ENCODE data around the gene IFNAR1.
A peak's percentile ranks its signal among the peaks of the same experiment; 100 is the strongest.

IFNAR1 gene

GRCh38 chr21:33324291-33325221 is at the start of gene IFNAR1:
Gene IFNAR1 (plus strand): TSS chr21:33324970. CDS start chr21:33325056, 86 bp downstream.
- TF ChIP-seq CTCF (IDR thresholded peaks at IDR 0.05; ENCODE audit: extremely low read depth, missing control alignments), result no peak

GRCh38 chr21:33278721-33279120 is 46.0 kb upstream of the IFNAR1 start:
- TF ChIP-seq CTCF (IDR thresholded peaks at IDR 0.05; ENCODE audit: extremely low read depth, missing control alignments), result no peak
- no peak for DNase-seq (ENCODE audit: low spot score)

More at GRCh38 chr21:33324291-33325221, at the start of gene IFNAR1:
- DNase-seq (ENCODE audit: low spot score), result peak; percentile 91

- no peak for DNase-seq (ENCODE audit: low spot score)
- TF ChIP-seq CTCF (IDR thresholded peaks at IDR 0.05; ENCODE audit: extremely low read depth, missing control alignments), result no peak
These were observed 45.4 kb upstream of the IFNAR1 start for GRCh38 chr21:33279330-33279820.

- DNase-seq (ENCODE audit: low spot score), result no peak
- TF ChIP-seq CTCF (IDR thresholded peaks at IDR 0.05; ENCODE audit: extremely low read depth, missing control alignments), result no peak
These were observed 43.6 kb upstream of the IFNAR1 start for GRCh38 chr21:33281096-33281652.

GRCh38 chr21:33283203-33283602 is 41.6 kb upstream of the IFNAR1 start:
- DNase-seq (ENCODE audit: low spot score), result no peak
- TF ChIP-seq CTCF (IDR thresholded peaks at IDR 0.05; ENCODE audit: extremely low read depth, missing control alignments), result no peak

GRCh38 chr21:33286076-33286475 is 38.7 kb upstream of the IFNAR1 start:
- no peak for TF ChIP-seq CTCF (IDR thresholded peaks at IDR 0.05; ENCODE audit: extremely low read depth, missing control alignments)
- DNase-seq (ENCODE audit: low spot score), result no peak
